Activated CD4-positive, alpha-beta T cell treated with anti-CD3 and anti-CD28 coated beads, Interleukin-2, amount 10 ng/mL, durations not matched to agents 7 days and 5 days (primary cell): Measurements from ENCODE around the gene ZBTB39. TPM values are rescaled to one million over a fixed set of nuclear protein-coding genes. Genes with fewer than 3 reads are reported as not detected.
"Not testable (repeated sequence)": the region's sequence is repeated elsewhere in the genome, so short reads cannot be mapped to it uniquely, and the experiment has no call there.

Experiments
- CTCF ChIA-PET: fragments of 350-600 bp; sonication (Branson Sonifier 250); formaldehyde crosslinking; loops from one replicate; lab custom pipeline; 2021; ENCODE audit warnings: antibody characterized with exemption; lab: Charles Lee
- POLR2A ChIA-PET: fragments of 350-600 bp; sonication (Branson Sonifier 250); formaldehyde crosslinking; loops from one replicate; lab custom pipeline; 2021; ENCODE audit warnings: antibody characterized with exemption; lab: Charles Lee
- DNase-seq: peaks from one replicate; pipeline ENCODE4 v3.0.0-alpha.2; 2020
- H3K27ac Mint-ChIP-seq: one replicate; pipeline ENCODE4 v1.8.0; 2021; ENCODE audit warnings: mild to moderate bottlenecking, moderate library complexity, mixed read lengths
- H3K27me3 Mint-ChIP-seq: one replicate; pipeline ENCODE4 v1.8.0; 2021; ENCODE audit warnings: mixed read lengths
- H3K36me3 Mint-ChIP-seq: one replicate; pipeline ENCODE4 v1.8.0; 2021; ENCODE audit warnings: low read depth, mixed read lengths
- H3K4me1 Mint-ChIP-seq: one replicate; pipeline ENCODE4 v1.8.0; 2021; ENCODE audit warnings: mixed read lengths
- H3K4me3 Mint-ChIP-seq: one replicate; pipeline ENCODE4 v1.8.0; 2021; ENCODE audit warnings: mild to moderate bottlenecking, moderate library complexity, mixed read lengths
- H3K9me3 Mint-ChIP-seq: one replicate; pipeline ENCODE4 v1.8.0; 2021; ENCODE audit warnings: mixed read lengths
- total RNA-seq, 2 experiments: library from RNA; stranded (reverse); gene quantifications; one replicate each; pipeline ENCODE4 v1.2.3, GENCODE V29; 2021

ZBTB39 gene
- 1 to 10 TPM; 8.8 to 9.5 TPM for total RNA-seq

GRCh38 chr12:57005980-57006808 lies at the start of gene ZBTB39:
Gene ZBTB39, minus strand, starts transcription at chr12:57006546. Its CDS starts 1,629 bp downstream, at chr12:57004917.
- Mint-ChIP-seq H3K4me3 (peak within 1 kb of the TSS; percentile 90), H3K9me3 (no peaks in the 10 kb centered on the region), H3K27ac (peak within 1 kb of the TSS; percentile 87), H3K27me3 (no peaks in the 10 kb centered on the region), H3K36me3 (peaks cover 27% of the 10 kb centered on the region), H3K4me1 (peaks cover 61% of the 10 kb centered on the region)
- ChIA-PET CTCF (interaction anchor here (1.1 to 5.1 kb wide), 11 partner anchors 10 to 257 kb away, joined by 3 to 18 read pairs (median 6); partner anchors contain the start of genes STAT6 and TAC3), POLR2A (no interaction called here)
- DNase-seq, result peak; percentile 55

DNA sequence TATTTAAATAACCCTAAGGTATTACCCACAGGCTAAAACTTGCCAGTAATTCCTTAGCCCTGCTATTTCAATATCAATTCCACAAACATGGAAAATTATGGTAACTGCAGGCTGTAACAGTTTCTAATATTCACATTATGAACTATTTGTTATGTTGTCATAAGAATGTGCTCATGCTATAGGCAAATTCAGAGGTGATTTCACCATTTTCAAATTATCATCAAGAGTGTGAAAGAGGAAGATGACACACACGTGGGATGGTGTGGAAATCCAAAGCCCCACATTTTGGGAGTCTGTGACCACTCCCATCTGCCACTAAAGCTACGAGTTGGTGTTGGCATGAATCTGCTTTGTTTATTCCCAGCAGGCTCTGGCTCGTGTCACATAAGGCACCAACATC lies 49.5 kb upstream of the ZBTB39 start:
- H3K9me3 Mint-ChIP-seq, result no peaks in the 10 kb centered on the region
- CTCF ChIA-PET, result interaction anchor here (0.6 kb wide), 1 partner anchor 382 kb away, joined by 3 read pairs; no protein-coding TSS in a partner anchor
- peaks cover 10% of the 10 kb centered on the region for H3K4me1 Mint-ChIP-seq
- no peak for DNase-seq
- H3K27ac Mint-ChIP-seq, result no peak overlapping the region
- POLR2A ChIA-PET, result no interaction called here
- peaks cover 65% of the 10 kb centered on the region for H3K36me3 Mint-ChIP-seq
- no peaks in the 10 kb centered on the region for H3K27me3 Mint-ChIP-seq
- no peak overlapping the region for H3K4me3 Mint-ChIP-seq

DNA sequence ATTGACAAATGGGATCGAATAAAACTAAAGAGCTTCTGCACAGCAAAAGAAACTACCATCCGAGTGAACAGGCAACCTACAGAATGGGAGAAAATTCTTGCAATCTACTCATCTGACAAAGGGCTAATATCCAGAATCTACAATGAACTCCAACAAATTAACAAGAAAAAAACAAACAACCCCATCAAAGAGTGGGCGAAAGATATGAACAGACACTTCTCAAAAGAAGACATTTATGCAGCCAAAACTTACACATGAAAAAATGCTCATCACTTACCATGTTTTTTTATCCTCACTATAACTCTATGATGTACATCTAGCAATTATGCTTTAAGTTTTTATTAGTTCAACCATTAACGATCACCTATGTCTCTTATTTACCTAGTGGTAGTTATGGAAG lies 47.6 kb upstream of the ZBTB39 start:
- H3K36me3 Mint-ChIP-seq, result peaks cover 50% of the 10 kb centered on the region
- POLR2A ChIA-PET, H3K4me1 Mint-ChIP-seq, H3K9me3 Mint-ChIP-seq, DNase-seq, CTCF ChIA-PET, H3K27me3 Mint-ChIP-seq, H3K27ac Mint-ChIP-seq, H3K4me3 Mint-ChIP-seq: not testable (repeated sequence)

- POLR2A ChIA-PET, H3K4me3 Mint-ChIP-seq, H3K27ac Mint-ChIP-seq, H3K27me3 Mint-ChIP-seq, H3K9me3 Mint-ChIP-seq, DNase-seq: not testable (repeated sequence)
- Mint-ChIP-seq H3K4me1 (peaks cover 13% of the 10 kb centered on the region), H3K36me3 (peaks cover 42% of the 10 kb centered on the region)
- CTCF ChIA-PET, result interaction anchor here (1.5 to 1.8 kb wide), 2 partner anchors 9 to 36 kb away, joined by 5 read pairs; partner anchors contain the start of gene TAC3
Observed at GRCh38 chr12:57053146-57053545, 46.8 kb upstream of the ZBTB39 start.

GRCh38 chr12:57051011-57051410 lies 44.7 kb upstream of the ZBTB39 start:
- CTCF ChIA-PET, result interaction anchor here (0.9 to 2.3 kb wide), 7 partner anchors 9 to 61 kb away, joined by 3 to 5 read pairs (median 4); no protein-coding TSS in a partner anchor
- H3K9me3 Mint-ChIP-seq, result no peaks in the 10 kb centered on the region
- no peak overlapping the region for H3K4me3 Mint-ChIP-seq
- POLR2A ChIA-PET, result no interaction called here
- DNase-seq, result no peak
- no peaks in the 10 kb centered on the region for H3K27me3 Mint-ChIP-seq
- peaks cover 34% of the 10 kb centered on the region for H3K4me1 Mint-ChIP-seq
- H3K36me3 Mint-ChIP-seq, result peaks cover 27% of the 10 kb centered on the region
- H3K27ac Mint-ChIP-seq, result no peak overlapping the region

- ChIA-PET CTCF (interaction anchor here (1.1 to 3.5 kb wide), 6 partner anchors 9 to 19 kb away, joined by 4 to 12 read pairs (median 4); no protein-coding TSS in a partner anchor), POLR2A (interaction anchor here (0.7 kb wide), 1 partner anchor 9 kb away, joined by 3 read pairs; no protein-coding TSS in a partner anchor)
- Mint-ChIP-seq H3K27ac (peak within 1 kb of the TSS; percentile 0), H3K36me3 (peaks cover 20% of the 10 kb centered on the region), H3K4me1 (peaks cover 43% of the 10 kb centered on the region), H3K4me3 (no peak within 1 kb of the TSS), H3K9me3 (no peaks in the 10 kb centered on the region), H3K27me3 (no peaks in the 10 kb centered on the region)
- DNase-seq, result no peak
Observed at GRCh38 chr12:57049890-57050289, 43.5 kb upstream of the ZBTB39 start, which contains the start of gene MYO1A. Gene MYO1A, minus strand, starts transcription at chr12:57050129. Its CDS starts 1,806 bp downstream, at chr12:57048323.

- POLR2A ChIA-PET, result no interaction called here
- CTCF ChIA-PET, result interaction anchor here (1.1 to 4.1 kb wide), 5 partner anchors 11 to 124 kb away, joined by 3 to 31 read pairs (median 10); no protein-coding TSS in a partner anchor
- H3K27me3 Mint-ChIP-seq, result no peaks in the 10 kb centered on the region
- H3K36me3 Mint-ChIP-seq, result peaks cover 16% of the 10 kb centered on the region
- no peak overlapping the region for H3K27ac Mint-ChIP-seq
- no peaks in the 10 kb centered on the region for H3K9me3 Mint-ChIP-seq
- no peak for DNase-seq
- peaks cover 43% of the 10 kb centered on the region for H3K4me1 Mint-ChIP-seq
- no peak overlapping the region for H3K4me3 Mint-ChIP-seq
Observed at GRCh38 chr12:57049119-57049446, 42.7 kb upstream of the ZBTB39 start.

- Mint-ChIP-seq H3K27ac (peak overlapping the region; percentile 12), H3K4me1 (peaks cover 39% of the 10 kb centered on the region), H3K9me3 (no peaks in the 10 kb centered on the region), H3K27me3 (no peaks in the 10 kb centered on the region), H3K36me3 (peaks cover 11% of the 10 kb centered on the region), H3K4me3 (no peak overlapping the region)
- ChIA-PET POLR2A (interaction anchor here (0.8 kb wide), 1 partner anchor 33 kb away, joined by 3 read pairs; no protein-coding TSS in a partner anchor), CTCF (interaction anchor here (0.6 to 4.1 kb wide), 14 partner anchors 9 to 125 kb away, joined by 3 to 31 read pairs (median 4); no protein-coding TSS in a partner anchor)
- no peak for DNase-seq
Observed at GRCh38 chr12:57048423-57049118, 42.2 kb upstream of the ZBTB39 start.

DNA sequence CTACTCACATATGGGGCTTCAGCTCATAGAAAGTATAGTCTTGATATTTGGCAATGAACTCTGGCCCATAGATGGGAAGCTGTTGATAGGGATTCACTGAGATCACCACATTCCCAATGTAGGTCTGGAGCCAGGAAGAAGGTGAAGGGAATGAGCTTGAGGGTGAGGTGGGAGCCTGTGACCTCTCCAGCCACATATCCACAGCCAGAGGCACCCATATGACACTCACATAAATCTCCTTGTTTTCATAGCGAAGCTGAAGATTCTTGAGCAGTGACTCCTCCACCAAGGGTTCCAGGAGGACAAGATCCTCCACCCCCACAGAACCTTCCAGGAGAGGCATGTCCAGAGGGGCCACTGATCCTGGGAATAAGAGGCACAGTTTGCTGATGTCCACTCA lies 41.6 kb upstream of the ZBTB39 start:
- H3K4me3 Mint-ChIP-seq, result peak overlapping the region; percentile 8
- ChIA-PET POLR2A (interaction anchor here (0.8 to 1.2 kb wide), 2 partner anchors 32 to 50 kb away, joined by 3 to 4 read pairs; no protein-coding TSS in a partner anchor), CTCF (interaction anchor here (0.6 to 4.1 kb wide), 16 partner anchors 10 to 126 kb away, joined by 3 to 31 read pairs (median 4); no protein-coding TSS in a partner anchor)
- H3K27ac Mint-ChIP-seq, result peak overlapping the region; percentile 85
- peaks cover 38% of the 10 kb centered on the region for H3K4me1 Mint-ChIP-seq
- H3K36me3 Mint-ChIP-seq, result peaks cover 5% of the 10 kb centered on the region
- DNase-seq, result no peak
- no peaks in the 10 kb centered on the region for H3K9me3 Mint-ChIP-seq
- H3K27me3 Mint-ChIP-seq, result no peaks in the 10 kb centered on the region

- Mint-ChIP-seq H3K4me1 (peaks cover 38% of the 10 kb centered on the region), H3K27me3 (no peaks in the 10 kb centered on the region), H3K27ac (peak overlapping the region; percentile 85), H3K9me3 (no peaks in the 10 kb centered on the region), H3K36me3 (peaks cover 2% of the 10 kb centered on the region), H3K4me3 (peak overlapping the region; percentile 8)
- ChIA-PET CTCF (interaction anchor here (0.6 to 4.1 kb wide), 18 partner anchors 10 to 289 kb away, joined by 3 to 31 read pairs (median 4); no protein-coding TSS in a partner anchor), POLR2A (interaction anchor here (0.8 to 1.2 kb wide), 2 partner anchors 32 to 50 kb away, joined by 3 to 4 read pairs; no protein-coding TSS in a partner anchor)
- DNase-seq, result peak; percentile 71
Observed at GRCh38 chr12:57046947-57047890, 40.9 kb upstream of the ZBTB39 start.

GRCh38 chr12:57046086-57046791 lies 39.9 kb upstream of the ZBTB39 start:
- Mint-ChIP-seq H3K36me3 (peaks cover 2% of the 10 kb centered on the region), H3K27ac (peak overlapping the region; percentile 85), H3K4me1 (peaks cover 38% of the 10 kb centered on the region), H3K4me3 (no peak overlapping the region), H3K9me3 (no peaks in the 10 kb centered on the region), H3K27me3 (peaks cover 1% of the 10 kb centered on the region)
- ChIA-PET POLR2A (no interaction called here), CTCF (interaction anchor here (0.8 to 4.1 kb wide), 7 partner anchors 11 to 288 kb away, joined by 3 to 31 read pairs (median 4); no protein-coding TSS in a partner anchor)
- no peak for DNase-seq
